Right renal cortex interstitium (tissue), 3 donors: Measurements from ENCODE around the gene AASS. TPM values are rescaled to one million over a fixed set of nuclear protein-coding genes. Genes with fewer than 3 reads are reported as not detected.

ENCODE experiments used
- DNase-seq, 3 donors: peaks; one replicate each; pipeline ENCODE4 v3.0.0-alpha.2; 2013; ENCODE audit warnings: low read depth in 3 of 3, low spot score in 2 of 3
- polyA plus RNA-seq, 3 donors: library from polyadenylated mRNA; unstranded; fragments of 120-200 nt; gene quantifications; one replicate each; pipeline ENCODE4 v1.2.1, GENCODE V29; 2013; ENCODE audit not compliant: insufficient read length in 3 of 3

The AASS gene
- polyA plus RNA-seq, 3 donors, result 33.2 to 44.7 (median 43.8) TPM

- DNase-seq, result no peak
Measured at GRCh38 chr7:122054393-122054792, 89.7 kb downstream of the AASS start.

GRCh38 chr7:122046402-122046801 lies 97.6 kb downstream of the AASS start:
- no peak for DNase-seq

DNA sequence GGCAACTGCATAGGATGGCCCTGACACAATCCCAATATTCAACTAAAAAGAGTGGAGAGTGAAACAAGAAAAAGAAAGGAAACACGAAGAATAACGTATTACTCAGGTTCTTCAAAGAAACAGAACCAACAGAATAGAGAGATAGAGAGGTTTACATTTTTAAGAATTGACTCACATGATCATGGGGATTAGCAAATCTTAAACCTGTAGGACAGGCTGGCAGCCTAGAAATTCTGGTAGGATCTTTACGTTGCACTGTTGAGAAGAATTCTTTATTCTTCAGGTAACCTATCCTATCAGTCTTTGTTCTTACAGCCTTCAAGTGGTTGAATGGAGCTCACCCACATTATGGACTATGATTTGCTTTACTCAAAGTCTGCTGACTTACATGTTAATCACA lies 103.9 kb downstream of the AASS start:
- DNase-seq, result no peak

GRCh38 chr7:122038904-122039303 lies 105.1 kb downstream of the AASS start:
- DNase-seq, result no peak

DNA sequence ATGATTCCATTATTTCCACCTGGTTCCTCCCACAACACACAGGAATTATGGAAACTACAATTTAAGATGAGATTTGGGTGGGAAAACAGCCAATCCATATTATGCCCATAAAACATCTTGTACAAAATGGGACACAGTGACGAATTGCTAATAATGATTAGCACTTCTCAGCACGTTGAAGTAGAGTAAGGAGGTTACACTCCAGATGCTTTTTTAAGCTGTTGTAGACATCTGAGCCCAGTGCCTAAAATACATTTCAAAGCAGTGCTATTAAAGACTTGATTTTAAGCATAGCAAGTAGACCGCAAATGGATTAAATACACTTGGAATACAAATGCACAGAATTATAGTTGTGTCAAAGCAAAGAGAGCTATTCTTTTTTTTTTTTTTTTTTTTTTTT lies 105.9 kb downstream of the AASS start:
- no peak for DNase-seq

GRCh38 chr7:122035876-122036275 lies 108.2 kb downstream of the AASS start:
- no peak for DNase-seq

- no peak for DNase-seq
Measured at GRCh38 chr7:122033641-122034040, 110.4 kb downstream of the AASS start.

DNA sequence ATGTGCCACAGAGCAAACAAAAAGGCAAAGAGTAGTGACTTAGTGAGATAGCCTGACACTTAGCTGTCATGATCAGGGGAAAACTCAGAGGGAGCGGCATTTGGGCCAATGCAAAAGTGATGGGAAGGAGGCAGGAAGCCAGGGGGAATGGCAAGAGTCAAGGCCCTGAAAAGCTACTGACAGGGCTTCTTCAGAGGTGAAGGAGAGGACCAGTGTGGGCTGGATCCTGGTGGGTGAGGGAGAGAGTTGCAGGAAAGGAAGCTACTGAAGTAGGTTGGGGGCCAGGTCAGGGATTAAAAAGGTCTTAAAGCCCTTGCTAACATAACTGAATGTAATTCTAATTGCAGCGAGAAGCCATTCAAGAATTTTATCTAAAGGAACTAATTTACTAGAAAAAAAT lies 117.0 kb downstream of the AASS start:
- no peak for DNase-seq

Other genes starting within 250 kb of the AASS start
- not detected for gene FEZF1, start 160.5 kb upstream of the AASS start, polyA plus RNA-seq